Esophagus squamous epithelium (tissue), 4 donors: ENCODE data around the gene SPANXN2.

Experiments
- CTCF ChIP-seq, 6 experiments: fragments of 450-650 bp in 4 of 6; fragments of 200-600 bp in 2 of 6; sonication (generic) in 2 of 6; IDR thresholded peaks; one replicate each; pipeline ENCODE4 v1.5.1; 2016 to 2019; ENCODE audit warnings: antibody characterized with exemption in 6 of 6, mild to moderate bottlenecking in 4 of 6, moderate library complexity in 4 of 6
- POLR2A ChIP-seq, 4 donors: fragments of 450-650 bp; IDR thresholded peaks; one replicate each; pipeline ENCODE4 v1.6.1; 2017; ENCODE audit warnings: antibody characterized with exemption in 4 of 4, mild to moderate bottlenecking in 4 of 4, moderate library complexity in 3 of 4

- TF ChIP-seq CTCF (IDR thresholded peaks at IDR 0.05) (no peak), POLR2A (IDR thresholded peaks at IDR 0.05) (no peak)
Observed at GRCh38 chrX:143757375-143757774, 36.8 kb upstream of the SPANXN2 start.
